Inflammatory macrophage treated with lipopolysaccharide for 4 hours (primary cell): ENCODE measurements around the gene MSMO1.
"Not testable (repeated sequence)": the region's sequence is repeated elsewhere in the genome, so short reads cannot be mapped to it uniquely, and the experiment has no call there.

Experiments
- DNase-seq: peaks from one replicate; pipeline ENCODE4 v3.0.0-alpha.2; 2020

MSMO1 gene

DNA sequence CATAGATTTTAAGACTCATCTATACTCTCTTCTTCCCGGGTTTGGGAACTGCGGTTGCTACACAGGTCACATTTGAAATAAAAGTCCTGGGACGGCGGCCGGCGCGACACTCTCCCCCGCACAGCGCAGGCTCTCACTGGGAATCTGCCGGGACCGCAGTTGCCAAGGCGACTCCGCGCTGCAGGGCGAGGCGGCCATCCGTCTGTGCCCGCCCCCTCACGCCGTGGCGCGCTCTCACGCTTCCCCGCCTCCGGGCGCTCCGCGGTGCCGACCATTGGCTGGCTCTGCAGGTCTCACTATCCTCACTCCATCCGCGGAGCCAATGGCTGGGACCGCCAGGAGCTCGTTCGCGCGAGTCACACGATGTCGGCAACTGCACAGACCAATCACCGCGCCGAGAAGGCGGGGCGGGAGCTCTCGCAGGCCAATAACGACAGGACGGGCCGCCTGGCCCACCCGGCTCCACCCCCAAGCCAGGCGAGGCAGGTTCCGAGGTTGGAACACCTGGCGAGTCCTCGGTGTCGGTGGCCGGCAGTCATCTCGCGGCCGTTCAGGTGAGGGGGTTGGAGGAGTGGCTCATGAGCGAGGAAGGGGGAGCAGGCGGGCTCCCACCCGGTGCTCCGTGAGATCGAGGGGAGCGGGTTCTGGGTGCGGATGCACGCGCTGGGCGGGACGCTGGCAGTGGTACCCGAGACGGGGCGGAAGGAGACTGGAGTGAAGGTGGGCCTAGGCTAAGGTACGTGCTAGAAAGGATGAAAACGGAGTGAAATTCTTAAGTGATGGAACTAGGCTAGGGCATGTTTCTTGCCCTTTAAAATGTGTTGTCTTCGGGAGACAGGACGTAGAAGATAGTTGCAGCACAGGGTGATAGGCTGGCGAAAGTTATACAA, at the start of gene MSMO1:
Gene MSMO1 (plus strand): TSS at position 459 of the 890 bp plus-strand sequence. CDS start 5,702 bp downstream, outside the sequence.
- DNase-seq: peak; percentile 100

GRCh38 chr4:165279531-165279930, 47.9 kb upstream of the MSMO1 start:
- not testable (repeated sequence) for DNase-seq

DNA sequence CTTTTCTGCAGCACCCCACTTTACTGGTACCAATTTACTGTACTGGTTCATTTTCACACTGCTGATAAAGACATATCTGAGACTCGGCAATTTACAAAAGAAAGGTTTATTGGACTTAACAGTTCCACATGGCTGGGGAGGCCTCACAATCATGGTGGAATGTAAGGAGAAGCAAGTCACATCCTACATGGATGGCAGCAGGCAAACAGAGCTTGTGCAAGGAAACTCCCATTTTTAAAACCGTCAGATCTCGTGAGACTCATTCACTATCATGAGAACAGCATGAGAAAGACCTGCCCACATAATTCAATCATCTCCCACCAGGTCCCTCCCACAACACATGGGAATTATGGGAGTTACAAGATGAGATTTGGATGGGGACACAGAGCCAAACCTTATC, 42.8 kb upstream of the MSMO1 start:
- not testable (repeated sequence) for DNase-seq

GRCh38 chr4:165286619-165287340, 40.7 kb upstream of the MSMO1 start:
- DNase-seq: not testable (repeated sequence)

DNA sequence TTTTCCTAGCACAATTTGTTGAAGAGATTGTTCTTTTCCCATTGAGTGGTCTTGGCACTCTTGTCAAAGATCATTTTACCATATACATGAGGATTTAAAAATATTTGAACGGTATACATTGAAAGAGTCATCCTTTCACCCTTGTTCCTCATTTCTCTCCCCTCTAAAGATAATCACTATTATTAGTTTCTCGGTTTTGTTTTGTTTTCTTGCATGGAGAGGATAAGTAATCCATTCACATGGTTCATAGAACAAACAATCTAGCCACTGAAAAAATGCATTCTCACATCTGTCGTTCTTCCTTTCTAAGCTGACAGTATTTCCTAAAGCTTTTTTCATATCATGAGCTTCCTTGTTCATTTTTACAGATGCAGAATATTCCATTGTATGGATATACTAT, 39.2 kb upstream of the MSMO1 start:
- DNase-seq: no peak

DNA sequence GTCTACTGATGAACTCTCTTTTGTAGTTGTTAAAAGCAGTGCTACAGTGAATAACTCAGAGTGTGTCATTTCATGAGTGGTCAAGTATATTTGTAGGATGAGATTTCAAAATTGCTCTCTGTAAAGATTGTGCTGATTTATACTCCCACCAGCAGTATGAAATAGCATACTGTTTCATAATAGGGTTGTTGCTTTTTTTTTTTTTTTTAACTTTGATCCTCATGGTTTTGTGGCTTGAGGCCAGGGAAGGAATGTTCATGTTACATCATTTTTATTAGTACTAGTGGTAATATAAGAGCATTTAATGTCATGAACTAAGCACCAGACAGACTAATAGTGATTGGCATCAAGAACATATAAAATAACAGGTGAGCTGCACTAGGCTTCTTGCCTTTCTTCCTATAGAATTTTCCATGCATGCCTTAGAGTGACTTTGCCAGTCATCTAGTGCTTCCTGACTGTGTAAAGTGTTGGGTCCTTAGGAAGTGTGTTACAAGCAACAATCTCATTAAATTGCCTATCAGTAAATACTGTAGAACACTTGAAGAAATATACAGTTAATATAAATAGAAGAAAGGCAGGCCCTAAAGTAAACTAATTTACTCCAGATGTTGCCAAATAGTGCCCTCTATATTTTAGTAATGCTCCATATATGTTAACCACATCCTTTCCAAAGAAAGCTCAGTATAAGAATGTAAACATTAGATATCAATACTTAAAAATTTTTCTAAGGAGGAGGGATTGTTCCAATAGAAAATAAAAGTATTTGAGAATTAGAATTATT, 38.6 kb upstream of the MSMO1 start:
- peak; percentile 72 for DNase-seq

GRCh38 chr4:165289423-165289785, 38.1 kb upstream of the MSMO1 start:
- DNase-seq: no peak

DNA sequence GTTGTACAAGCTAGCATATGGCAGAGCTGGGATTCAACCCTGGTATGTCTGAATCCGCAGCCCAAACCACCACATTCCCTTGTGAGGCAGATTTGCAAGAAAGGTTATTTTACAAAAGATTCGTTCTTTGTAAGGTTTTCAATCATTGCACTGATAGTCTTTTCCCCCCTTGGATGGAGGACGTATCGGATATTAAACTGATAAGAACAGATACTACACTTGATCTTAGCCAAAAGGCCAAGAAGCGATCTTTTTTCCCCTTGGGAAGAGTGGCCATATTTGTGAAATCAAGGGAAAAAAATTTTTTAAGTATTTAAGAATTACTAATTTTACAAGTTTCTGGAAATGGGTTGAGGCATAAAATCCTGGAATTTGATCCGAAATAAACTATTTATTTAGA, 34.4 kb upstream of the MSMO1 start:
- no peak for DNase-seq

DNA sequence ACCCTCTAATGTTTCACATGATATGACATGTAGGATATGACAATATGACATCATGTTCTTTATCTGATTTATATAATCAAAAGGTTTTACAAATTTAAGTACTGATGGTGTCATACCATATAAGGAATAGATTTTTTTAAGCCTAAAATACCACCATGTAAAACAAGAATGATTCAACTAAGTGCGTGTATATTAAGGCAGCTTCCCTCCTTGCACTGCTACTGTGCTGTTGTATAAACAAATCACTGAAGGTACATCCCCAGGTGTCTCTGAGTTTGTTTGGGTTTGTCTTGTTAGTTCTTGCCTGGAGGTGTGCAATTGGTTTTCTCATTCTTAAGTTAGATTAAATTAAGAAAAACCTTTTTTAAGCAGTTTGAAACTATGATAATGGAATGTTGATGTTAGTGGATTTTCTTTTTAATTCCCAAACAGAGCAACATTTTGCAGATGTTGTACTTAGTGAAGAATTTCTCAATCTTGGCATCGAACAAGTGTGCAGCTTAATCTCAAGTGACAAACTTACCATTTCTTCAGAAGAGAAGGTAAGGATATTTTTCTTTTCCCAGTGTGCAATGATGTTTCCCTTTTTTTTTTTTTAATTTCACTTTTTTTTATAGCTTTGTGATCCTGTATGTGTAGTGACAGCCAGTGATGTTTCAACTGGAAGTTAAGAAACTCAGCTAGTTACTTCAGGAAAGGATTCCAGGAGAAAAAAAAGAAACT, 33.4 kb upstream of the MSMO1 start:
- no peak for DNase-seq

DNA sequence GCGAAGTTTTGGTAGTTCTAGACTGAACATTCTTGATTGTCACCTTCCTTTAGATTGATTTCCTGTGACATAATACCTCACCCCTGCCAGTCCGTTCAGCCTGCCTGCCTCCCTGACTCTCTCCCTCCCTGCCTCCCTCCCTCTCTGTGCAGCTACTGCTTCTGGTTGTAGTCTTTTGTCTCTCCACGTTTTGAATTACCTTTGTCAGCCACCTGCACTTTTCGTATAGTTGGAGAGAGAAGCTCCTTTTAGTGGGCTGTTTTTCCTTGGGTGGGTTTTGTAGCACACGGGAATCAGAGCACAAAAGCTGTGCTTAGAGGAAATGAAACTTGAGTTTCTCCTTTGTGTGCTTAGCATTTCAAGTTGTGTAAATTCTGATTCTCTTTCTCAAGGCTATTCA, 32.6 kb upstream of the MSMO1 start:
- peak; percentile 45 for DNase-seq

DNA sequence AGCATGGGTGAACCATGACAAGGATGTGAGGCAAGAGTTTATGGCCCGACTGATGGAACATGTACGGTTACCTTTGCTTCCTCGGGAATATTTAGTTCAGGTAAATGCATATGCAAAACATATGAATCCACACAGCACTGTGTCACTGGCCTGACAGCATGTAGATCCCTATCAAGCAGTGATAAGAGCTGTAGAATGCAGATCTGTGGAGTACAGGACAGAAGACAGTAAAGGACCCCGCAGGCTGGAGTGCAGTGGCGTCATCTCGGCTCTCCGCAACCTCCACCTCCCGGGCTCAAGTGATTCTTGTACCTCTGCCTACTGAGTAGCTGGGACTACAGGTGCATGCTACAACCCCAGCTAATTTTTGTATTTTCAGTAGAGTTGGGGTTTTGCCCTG, 29.8 kb upstream of the MSMO1 start:
- DNase-seq: no peak

DNA sequence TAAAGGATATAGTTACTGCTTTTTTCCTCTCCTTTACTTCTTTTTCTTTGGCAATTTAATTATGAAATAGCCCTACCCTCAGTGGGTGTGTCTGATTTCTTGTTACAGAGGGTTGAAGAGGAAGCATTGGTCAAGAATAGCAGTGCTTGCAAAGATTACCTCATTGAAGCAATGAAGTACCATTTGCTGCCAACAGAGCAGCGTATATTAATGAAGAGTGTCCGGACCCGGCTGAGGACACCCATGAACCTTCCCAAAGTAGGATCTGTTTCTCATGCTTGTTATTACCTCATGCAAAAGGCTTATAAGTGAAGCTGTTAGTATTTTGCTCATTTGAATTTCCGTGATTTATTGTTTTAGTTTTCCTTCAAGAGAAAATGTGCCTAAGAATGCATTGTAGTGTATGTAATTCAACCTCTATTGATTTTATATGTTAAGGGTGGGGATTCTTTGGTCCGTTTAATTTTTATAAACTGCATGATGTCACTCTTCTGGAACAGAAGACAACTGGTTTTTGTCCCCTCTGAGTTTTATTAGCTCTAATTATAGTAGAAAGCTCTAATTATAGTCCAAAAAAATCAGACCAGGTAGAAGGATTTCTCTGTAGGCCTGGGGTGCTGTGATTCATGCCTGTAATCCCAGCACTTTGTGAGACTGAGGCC, 27.9 kb upstream of the MSMO1 start:
- DNase-seq: peak; percentile 89

DNA sequence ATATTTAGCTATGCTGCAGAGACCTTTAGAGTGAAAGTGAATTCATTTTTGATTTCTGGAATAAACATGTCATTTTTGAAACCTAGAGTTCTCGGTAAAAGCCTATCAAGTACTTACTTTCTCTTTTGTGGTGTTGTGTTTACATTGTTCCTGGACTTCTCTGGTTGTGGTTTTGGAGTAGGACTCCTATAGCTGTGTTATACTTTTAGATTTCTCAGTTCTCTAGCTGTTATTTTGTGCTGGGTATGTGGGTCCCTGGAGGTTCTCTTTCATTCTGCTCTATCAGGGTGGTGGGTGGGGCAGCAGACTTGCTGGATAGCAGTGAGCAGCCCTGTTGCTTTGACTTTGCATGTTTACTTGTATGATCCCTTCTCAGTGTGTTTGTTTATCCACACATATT, 25.6 kb upstream of the MSMO1 start:
- DNase-seq: peak; percentile 62

GRCh38 chr4:165302658-165303057, 24.8 kb upstream of the MSMO1 start:
- no peak for DNase-seq

DNA sequence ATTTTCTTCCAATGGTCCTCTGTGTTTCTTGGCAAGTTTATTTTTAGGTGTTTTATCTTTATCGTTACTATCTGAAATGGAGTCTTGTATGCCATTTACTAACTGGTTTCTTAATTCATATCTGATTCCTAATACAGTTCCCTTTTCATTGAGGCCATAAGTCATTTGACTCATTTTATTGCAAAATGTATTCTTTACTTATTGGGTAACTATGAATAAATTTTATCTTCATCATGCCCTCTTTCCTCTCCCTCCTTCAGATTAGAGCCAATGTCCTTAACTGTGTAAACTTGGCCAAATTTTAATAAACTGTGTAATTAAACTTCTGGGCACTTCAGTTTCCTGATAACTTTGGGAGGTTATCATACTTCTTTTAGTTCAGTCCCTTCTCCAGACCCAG, 19.3 kb upstream of the MSMO1 start:
- peak; percentile 85 for DNase-seq

DNA sequence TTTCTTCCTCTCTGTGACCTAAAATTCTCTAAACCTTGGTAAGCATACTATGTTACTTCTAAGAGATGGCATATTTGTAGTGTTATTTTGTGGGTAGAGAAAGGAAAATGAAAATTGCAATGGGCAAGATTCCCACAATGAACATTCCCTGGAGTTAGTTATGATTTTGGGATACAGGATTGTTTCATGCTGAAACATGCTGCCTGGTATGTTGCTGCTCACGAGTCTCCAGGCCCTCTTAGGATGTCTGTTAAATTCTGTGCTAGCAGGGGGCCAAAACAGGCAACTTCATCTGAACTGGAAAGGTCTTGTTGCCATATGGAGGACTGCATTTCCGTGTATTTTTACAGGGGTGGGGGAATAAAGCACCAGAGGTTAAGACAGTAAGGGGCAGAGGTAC, 18.9 kb upstream of the MSMO1 start:
- DNase-seq: no peak

- no peak for DNase-seq
Observed at GRCh38 chr4:165309456-165309855, 18.0 kb upstream of the MSMO1 start.

DNA sequence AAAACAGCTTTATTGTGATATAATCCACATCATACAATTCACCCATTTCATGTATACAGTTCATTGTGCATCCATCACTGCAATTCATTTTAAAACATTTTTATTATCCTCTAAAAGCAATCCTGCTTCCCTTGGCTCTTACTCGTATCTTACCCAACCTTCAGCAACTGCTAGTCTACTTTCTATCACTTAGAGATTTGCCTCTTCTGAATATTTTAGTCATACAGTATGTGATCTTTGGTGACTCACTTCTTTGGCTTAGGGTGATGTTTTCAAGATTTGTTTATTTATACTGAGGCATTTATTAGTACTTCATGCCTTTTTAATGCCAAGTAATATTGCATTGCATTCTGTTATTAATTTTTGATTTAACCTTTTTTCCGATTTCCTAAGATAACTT, 15.0 kb upstream of the MSMO1 start:
- no peak for DNase-seq

GRCh38 chr4:165319030-165319429, 8.4 kb upstream of the MSMO1 start:
- DNase-seq: no peak

- no peak for DNase-seq
Observed at GRCh38 chr4:165319509-165319908, 8.0 kb upstream of the MSMO1 start.

- no peak for DNase-seq
Observed at GRCh38 chr4:165324236-165324917, 3.1 kb upstream of the MSMO1 start.

DNA sequence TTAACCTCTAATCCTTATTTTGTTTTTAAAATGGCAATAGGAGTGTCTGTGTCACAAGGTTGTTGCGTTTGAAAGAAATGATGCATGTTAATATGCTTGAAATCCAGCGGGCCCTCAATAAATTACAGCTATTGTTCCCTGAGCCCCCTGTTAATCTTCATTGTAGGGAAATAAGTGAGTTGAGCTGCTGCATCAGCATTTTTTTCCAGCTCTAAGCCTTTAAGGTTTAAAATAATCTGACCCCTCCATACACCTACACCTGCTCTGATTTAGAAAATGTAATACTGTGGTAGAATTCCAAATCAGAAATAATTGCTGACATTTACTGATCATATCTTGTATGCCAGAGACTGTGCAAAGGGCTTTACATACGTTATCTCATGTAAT, 2.6 kb upstream of the MSMO1 start:
- no peak for DNase-seq
